Measurements from ENCODE around the gene SIGLEC9.

The SIGLEC9 gene

GRCh38 chr19:51124729-51125128, at the start of gene SIGLEC9:
Gene SIGLEC9, plus strand, starts transcription at chr19:51124906. Its CDS starts 69 bp downstream, at chr19:51124975.
- Histone ChIP-seq H3K27me3 (no peaks in the 10 kb centered on the region), H3K9me3 (no peaks in the 10 kb centered on the region), H3K36me3 (peaks cover 35% of the 10 kb centered on the region), H3K4me3 (ENCODE audit: low read depth in 1 of 2, low read length in 1 of 2) (peak within 1 kb of the TSS; percentile 71 to 95), H3K4me1 (ENCODE audit: control insufficient read depth in 1 of 2, insufficient read depth in 1 of 2, low read depth in 1 of 2, low read length in 1 of 2) (peaks cover 99 to 100% of the 10 kb centered on the region in 2 experiments), H3K27ac (peak within 1 kb of the TSS; percentile 98)
- TF ChIP-seq CTCF (IDR thresholded peaks at IDR 0.05) = no peak

- H3K36me3 ChIP-seq = no peaks in the 10 kb centered on the region
- no peaks in the 10 kb centered on the region for H3K9me3 ChIP-seq
- no peak for TF ChIP-seq CTCF (IDR thresholded peaks at IDR 0.05)
Measured at GRCh38 chr19:51075998-51076397, 48.7 kb upstream of the SIGLEC9 start.

DNA sequence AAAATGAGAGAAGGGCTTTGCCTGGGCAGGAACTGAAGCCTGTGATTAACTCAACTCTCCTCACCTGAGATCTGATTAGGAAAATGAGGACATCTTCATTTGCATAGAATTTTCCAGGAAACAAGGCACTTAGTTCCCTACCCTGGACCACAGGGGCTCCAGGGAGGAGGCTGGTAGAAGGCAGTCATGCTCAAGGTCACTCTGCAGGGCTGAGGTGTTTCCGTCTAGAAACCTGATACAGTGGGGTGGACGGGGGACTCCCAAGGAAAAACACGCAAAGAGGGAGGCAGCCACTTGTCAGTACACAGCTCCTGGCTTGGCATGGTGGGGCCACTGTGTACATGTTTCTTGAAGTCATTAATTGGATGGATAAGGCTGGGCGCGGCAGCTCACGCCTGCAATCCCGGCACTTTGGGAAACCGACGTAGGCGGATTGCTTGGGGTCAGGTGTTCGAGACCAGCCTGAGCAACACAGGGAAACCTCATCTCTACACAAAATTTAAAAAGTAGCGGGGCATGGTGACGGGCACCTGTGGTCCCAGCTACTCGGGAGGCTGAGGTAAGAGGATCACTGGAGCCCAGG, 48.0 kb upstream of the SIGLEC9 start:
- H3K4me3 ChIP-seq (ENCODE audit: low read depth in 1 of 2, low read length in 1 of 2) = no peak overlapping the region
- no peaks in the 10 kb centered on the region for H3K4me1 ChIP-seq (ENCODE audit: control insufficient read depth in 1 of 2, insufficient read depth in 1 of 2, low read depth in 1 of 2, low read length in 1 of 2)
- peaks cover 21% of the 10 kb centered on the region for H3K27me3 ChIP-seq
- no peak overlapping the region for H3K27ac ChIP-seq
- no peaks in the 10 kb centered on the region for H3K9me3 ChIP-seq
- TF ChIP-seq CTCF (IDR thresholded peaks at IDR 0.05) = no peak
- H3K36me3 ChIP-seq = no peaks in the 10 kb centered on the region

More at GRCh38 chr19:51075998-51076397, 48.7 kb upstream of the SIGLEC9 start:
- H3K27me3 ChIP-seq = peaks cover 25% of the 10 kb centered on the region
- H3K4me1 ChIP-seq (ENCODE audit: control insufficient read depth in 1 of 2, insufficient read depth in 1 of 2, low read depth in 1 of 2, low read length in 1 of 2) = no peaks in the 10 kb centered on the region
- no peak overlapping the region for H3K27ac ChIP-seq
- no peak overlapping the region for H3K4me3 ChIP-seq (ENCODE audit: low read depth in 1 of 2, low read length in 1 of 2)

DNA sequence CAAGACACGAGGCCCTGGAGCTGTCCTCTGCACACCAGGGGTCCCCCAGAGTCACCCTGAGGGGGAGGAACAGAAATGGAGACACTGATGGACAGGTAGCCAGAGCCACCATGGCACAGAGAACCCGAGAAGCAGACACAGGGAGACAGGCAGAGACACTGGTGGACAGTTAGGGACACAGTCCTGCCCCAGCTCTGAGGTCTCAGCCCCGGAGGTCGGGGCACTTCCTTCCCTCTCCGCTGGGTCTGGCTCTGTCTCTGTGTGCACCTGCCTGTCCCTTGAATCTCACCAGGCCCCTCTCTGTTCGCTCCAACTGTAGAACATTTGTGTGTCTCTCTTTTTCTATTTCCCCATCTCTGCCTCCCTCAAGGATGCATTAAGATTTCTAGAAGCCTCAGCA, 46.6 kb upstream of the SIGLEC9 start:
- H3K36me3 ChIP-seq = no peaks in the 10 kb centered on the region
- peaks cover 27% of the 10 kb centered on the region for H3K27me3 ChIP-seq
- TF ChIP-seq CTCF (IDR thresholded peaks at IDR 0.05) = no peak
- no peaks in the 10 kb centered on the region for H3K4me1 ChIP-seq (ENCODE audit: control insufficient read depth in 1 of 2, insufficient read depth in 1 of 2, low read depth in 1 of 2, low read length in 1 of 2)
- no peak overlapping the region for H3K27ac ChIP-seq
- H3K9me3 ChIP-seq = no peaks in the 10 kb centered on the region
- H3K4me3 ChIP-seq (ENCODE audit: low read depth in 1 of 2, low read length in 1 of 2) = no peak overlapping the region

GRCh38 chr19:51078731-51079130, 46.0 kb upstream of the SIGLEC9 start:
- Histone ChIP-seq H3K36me3 (no peaks in the 10 kb centered on the region), H3K27me3 (peaks cover 34% of the 10 kb centered on the region), H3K4me3 (ENCODE audit: low read depth in 1 of 2, low read length in 1 of 2) (no peak overlapping the region), H3K27ac (no peak overlapping the region), H3K4me1 (ENCODE audit: control insufficient read depth in 1 of 2, insufficient read depth in 1 of 2, low read depth in 1 of 2, low read length in 1 of 2) (no peaks in the 10 kb centered on the region), H3K9me3 (no peaks in the 10 kb centered on the region)
- TF ChIP-seq CTCF (IDR thresholded peaks at IDR 0.05) = no peak
